Neural progenitor cell (in vitro differentiated cells): ENCODE data around the gene LRRC8D. TPM values are rescaled to one million over a fixed set of nuclear protein-coding genes. Genes with fewer than 3 reads are reported as not detected.

Source experiments
- DNase-seq: peaks from one replicate; pipeline ENCODE4 v3.0.0-alpha.2; 2016; ENCODE audit warnings: low spot score
- H2AFZ ChIP-seq: fragments of 200-600 bp; sonication (generic); replicated peaks from 2 replicates; pipeline ENCODE4 v1.6.1; 2016; ENCODE audit warnings: antibody characterized with exemption
- H3F3A ChIP-seq: fragments of 200-600 bp; sonication (generic); 2 replicates; pipeline ENCODE4 v1.6.1; 2016; ENCODE audit warnings: antibody characterized with exemption, low read depth
- H3K27ac ChIP-seq: fragments of 200-600 bp; sonication (generic); 2 replicates; pipeline ENCODE4 v1.5.1; 2016; ENCODE audit warnings: mild to moderate bottlenecking
- H3K27me3 ChIP-seq: fragments of 200-600 bp; sonication (generic); 2 replicates; pipeline ENCODE4 v1.6.1; 2016; ENCODE audit warnings: mild to moderate bottlenecking, moderate library complexity
- H3K36me3 ChIP-seq: fragments of 200-600 bp; sonication (generic); 2 replicates; pipeline ENCODE4 v1.5.1; 2016
- H3K4me1 ChIP-seq: fragments of 200-600 bp; sonication (generic); 2 replicates; pipeline ENCODE4 v1.6.1; 2016; ENCODE audit warnings: mixed run types
- H3K4me2 ChIP-seq: fragments of 200-600 bp; sonication (generic); 2 replicates; pipeline ENCODE4 v1.6.1; 2016
- H3K4me3 ChIP-seq: fragments of 200-600 bp; sonication (generic); 2 replicates; pipeline ENCODE4 v1.5.1; 2016
- H3K79me2 ChIP-seq: fragments of 200-600 bp; sonication (generic); 2 replicates; pipeline ENCODE4 v1.6.1; 2016; ENCODE audit warnings: low read depth
- H3K9ac ChIP-seq: fragments of 200-600 bp; sonication (generic); 2 replicates; pipeline ENCODE4 v1.6.1; 2016
- H3K9me3 ChIP-seq: fragments of 200-600 bp; sonication (generic); 2 replicates; pipeline ENCODE4 v1.5.1; 2016; ENCODE audit warnings: low read depth
- H4K20me1 ChIP-seq: fragments of 200-600 bp; sonication (generic); 2 replicates; pipeline ENCODE4 v1.6.1; 2016; ENCODE audit warnings: low read depth
- H3K27ac Mint-ChIP-seq: 3 replicates; pipeline ENCODE4 v1.8.0; 2021; ENCODE audit warnings: mixed read lengths
- H3K27me3 Mint-ChIP-seq: 2 replicates; pipeline ENCODE4 v1.8.0; 2022; ENCODE audit warnings: low read depth, mild to moderate bottlenecking, inconsistent platforms, moderate library complexity, mixed read lengths; ENCODE audit not compliant: insufficient read depth
- H3K36me3 Mint-ChIP-seq: 3 replicates; pipeline ENCODE4 v1.8.0; 2021; ENCODE audit warnings: mixed read lengths
- H3K4me1 Mint-ChIP-seq: 3 replicates; pipeline ENCODE4 v1.8.0; 2021; ENCODE audit warnings: mixed read lengths
- H3K4me3 Mint-ChIP-seq: 3 replicates; pipeline ENCODE4 v1.8.0; 2021; ENCODE audit warnings: mild to moderate bottlenecking, moderate library complexity, mixed read lengths
- H3K9me3 Mint-ChIP-seq: 3 replicates; pipeline ENCODE4 v1.8.0; 2020; ENCODE audit warnings: mixed read lengths
- EZH2 ChIP-seq: fragments of 200-600 bp; sonication (generic); IDR thresholded peaks from 2 replicates; pipeline ENCODE4 v1.6.1; 2017; ENCODE audit warnings: antibody characterized with exemption, mild to moderate bottlenecking, moderate library complexity
- EZH2phosphoT487 ChIP-seq: fragments of 200-600 bp; sonication (generic); IDR thresholded peaks from 2 replicates; pipeline ENCODE4 v1.6.1; 2017; ENCODE audit warnings: antibody characterized with exemption
- total RNA-seq: library from RNA; depleted of rRNA; stranded (reverse); fragments of >200 nt; gene quantifications from 2 replicates; pipeline ENCODE4 v1.2.3, GENCODE V29; 2015; ENCODE audit warnings: low replicate concordance
- TF ChIP-seq, protein P1 (sequence below): fragments of 200-600 bp; sonication (generic); IDR thresholded peaks from 2 replicates; pipeline ENCODE4 v1.5.1; 2017; ENCODE audit warnings: antibody characterized with exemption, mild to moderate bottlenecking

Gene LRRC8D
- total RNA-seq, 1 donor from 2014 or later = 55.7 TPM

DNA sequence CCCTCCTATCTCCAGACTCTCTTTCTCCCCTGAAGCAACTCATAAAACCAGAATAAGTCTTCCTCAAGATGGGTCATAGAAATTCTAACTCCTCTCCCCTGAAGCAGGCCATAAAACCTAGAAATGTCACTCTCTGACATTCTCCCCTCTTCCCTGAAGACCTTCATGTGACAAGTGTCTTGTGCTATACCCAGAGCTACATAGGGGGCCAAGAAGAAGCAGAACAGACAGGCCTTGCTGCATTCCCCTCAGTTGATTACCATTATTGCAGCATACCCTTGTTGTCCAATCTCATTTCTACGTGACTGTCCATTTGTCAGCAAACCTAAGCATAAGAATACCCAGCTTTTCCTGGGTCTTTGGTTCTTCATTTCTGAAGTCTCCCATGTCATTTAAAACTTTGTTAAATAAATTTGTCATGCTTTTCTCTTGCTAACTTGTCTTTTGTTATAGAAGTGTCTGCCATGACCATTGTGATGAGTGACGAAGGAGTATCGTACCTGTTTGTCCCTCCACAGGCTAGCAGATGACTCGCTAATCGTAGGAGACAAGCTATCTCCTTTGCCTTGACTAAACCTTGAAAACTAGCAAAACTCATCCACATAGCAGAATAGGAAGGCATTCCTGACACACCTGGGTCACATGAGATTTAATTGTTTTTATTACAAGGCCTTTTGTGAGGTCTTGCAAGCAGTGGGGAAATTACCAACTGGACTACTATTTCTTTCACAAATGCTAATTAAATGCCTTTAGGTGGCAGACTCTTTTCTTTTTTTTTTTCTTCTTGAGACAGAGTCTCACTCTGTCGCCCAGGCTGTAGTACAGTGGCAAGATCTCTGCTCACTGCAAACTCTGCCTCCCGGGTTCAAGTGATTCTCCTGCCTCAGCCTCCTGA, 134.7 kb downstream of the LRRC8D start:
- Histone ChIP-seq H4K20me1 (no peaks in the 10 kb centered on the region), H3K4me1 (no peaks in the 10 kb centered on the region), H3K4me2 (no peak overlapping the region), H3K79me2 (no peaks in the 10 kb centered on the region), H3F3A (no peaks in the 10 kb centered on the region), H3K9me3 (no peaks in the 10 kb centered on the region), H2AFZ (no peak overlapping the region), H3K4me3 (no peak overlapping the region), H3K27ac (no peak overlapping the region), H3K9ac (no peak overlapping the region), H3K27me3 (no peaks in the 10 kb centered on the region), H3K36me3 (no peaks in the 10 kb centered on the region)
- DNase-seq = no peak
- Mint-ChIP-seq H3K4me1 (peaks cover 3% of the 10 kb centered on the region), H3K4me3 (no peak overlapping the region), H3K27me3 (peaks cover 2% of the 10 kb centered on the region), H3K9me3 (peaks cover 7% of the 10 kb centered on the region), H3K27ac (no peak overlapping the region), H3K36me3 (no peaks in the 10 kb centered on the region)
- TF ChIP-seq EZH2phosphoT487 (no peak), EZH2 (no peak)
- TF ChIP-seq, protein P1, sequence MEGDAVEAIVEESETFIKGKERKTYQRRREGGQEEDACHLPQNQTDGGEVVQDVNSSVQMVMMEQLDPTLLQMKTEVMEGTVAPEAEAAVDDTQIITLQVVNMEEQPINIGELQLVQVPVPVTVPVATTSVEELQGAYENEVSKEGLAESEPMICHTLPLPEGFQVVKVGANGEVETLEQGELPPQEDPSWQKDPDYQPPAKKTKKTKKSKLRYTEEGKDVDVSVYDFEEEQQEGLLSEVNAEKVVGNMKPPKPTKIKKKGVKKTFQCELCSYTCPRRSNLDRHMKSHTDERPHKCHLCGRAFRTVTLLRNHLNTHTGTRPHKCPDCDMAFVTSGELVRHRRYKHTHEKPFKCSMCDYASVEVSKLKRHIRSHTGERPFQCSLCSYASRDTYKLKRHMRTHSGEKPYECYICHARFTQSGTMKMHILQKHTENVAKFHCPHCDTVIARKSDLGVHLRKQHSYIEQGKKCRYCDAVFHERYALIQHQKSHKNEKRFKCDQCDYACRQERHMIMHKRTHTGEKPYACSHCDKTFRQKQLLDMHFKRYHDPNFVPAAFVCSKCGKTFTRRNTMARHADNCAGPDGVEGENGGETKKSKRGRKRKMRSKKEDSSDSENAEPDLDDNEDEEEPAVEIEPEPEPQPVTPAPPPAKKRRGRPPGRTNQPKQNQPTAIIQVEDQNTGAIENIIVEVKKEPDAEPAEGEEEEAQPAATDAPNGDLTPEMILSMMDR = no peak

DNA sequence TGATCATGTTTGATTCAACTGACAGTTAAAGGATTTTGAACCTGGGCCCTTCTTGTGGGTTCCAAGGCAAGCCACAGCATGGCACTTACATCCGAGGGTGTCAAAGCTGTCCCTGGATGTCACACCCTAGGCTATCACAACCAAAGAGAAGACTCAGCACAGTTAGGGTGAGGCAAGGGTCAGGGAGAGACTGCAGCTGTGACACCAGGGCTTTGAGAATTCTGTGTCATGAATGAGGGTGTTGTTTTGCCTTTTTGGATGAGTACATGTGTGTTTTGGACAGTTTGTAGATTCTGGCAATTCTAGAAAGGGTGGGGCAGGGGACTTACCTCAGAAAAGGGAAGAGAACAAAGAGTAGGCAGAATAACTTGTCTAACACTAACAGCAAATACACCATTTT, 136.3 kb downstream of the LRRC8D start:
- TF ChIP-seq EZH2 = no peak
- TF ChIP-seq EZH2phosphoT487 = no peak
- TF ChIP-seq, protein P1 = no peak
- peaks cover 7% of the 10 kb centered on the region for H3K9me3 Mint-ChIP-seq
- no peak overlapping the region for H3K4me3 Mint-ChIP-seq
- no peak for DNase-seq
- Histone ChIP-seq H3K9ac (no peak overlapping the region), H3K36me3 (no peaks in the 10 kb centered on the region), H3K4me3 (no peak overlapping the region), H3K27me3 (no peaks in the 10 kb centered on the region), H4K20me1 (no peaks in the 10 kb centered on the region), H3K27ac (no peak overlapping the region), H3K9me3 (no peaks in the 10 kb centered on the region), H2AFZ (no peak overlapping the region), H3F3A (no peaks in the 10 kb centered on the region), H3K79me2 (no peaks in the 10 kb centered on the region), H3K4me1 (no peaks in the 10 kb centered on the region), H3K4me2 (no peak overlapping the region)
- peaks cover 2% of the 10 kb centered on the region for H3K27me3 Mint-ChIP-seq
- H3K27ac Mint-ChIP-seq = no peak overlapping the region
- no peaks in the 10 kb centered on the region for H3K36me3 Mint-ChIP-seq
- peaks cover 3% of the 10 kb centered on the region for H3K4me1 Mint-ChIP-seq

DNA sequence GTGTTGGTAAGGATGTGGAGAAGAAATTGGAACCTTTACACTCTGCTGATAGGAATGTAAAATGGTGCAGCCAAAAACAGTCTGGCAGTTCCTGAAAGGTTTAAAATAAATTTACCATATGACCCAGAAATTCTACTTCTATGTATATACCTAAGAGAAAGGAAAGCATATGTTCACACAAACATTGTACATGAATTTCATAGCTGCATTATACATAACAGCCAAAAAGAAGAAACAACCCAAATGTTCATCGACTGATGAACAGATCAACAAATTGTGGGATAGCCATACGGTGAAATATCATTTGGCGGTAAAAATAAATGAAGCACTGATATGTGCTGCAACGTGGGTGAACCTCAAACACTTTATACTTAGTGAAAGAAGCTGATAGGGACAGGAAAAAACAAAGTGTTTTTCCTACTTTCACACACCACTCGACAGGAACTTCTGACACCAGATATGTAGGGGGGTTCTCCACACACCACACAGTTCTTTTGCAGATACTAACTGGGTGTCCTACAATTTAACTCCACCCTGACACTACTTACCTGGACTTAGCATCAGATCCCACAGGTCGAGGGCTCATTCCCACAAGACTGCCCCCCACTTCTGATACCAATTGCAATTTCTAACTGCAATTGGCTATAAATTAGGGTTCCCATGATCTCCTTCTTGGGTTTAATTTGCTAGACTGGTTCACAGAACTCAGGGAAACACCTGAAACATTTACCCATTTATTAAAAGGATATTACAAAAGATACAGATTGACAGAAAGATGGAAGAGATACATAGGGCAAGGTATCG, 138.2 kb downstream of the LRRC8D start:
- Mint-ChIP-seq H3K4me1 (no peaks in the 10 kb centered on the region), H3K36me3 (no peaks in the 10 kb centered on the region), H3K9me3 (peaks cover 10% of the 10 kb centered on the region), H3K4me3 (no peak overlapping the region), H3K27me3 (peaks cover 2% of the 10 kb centered on the region), H3K27ac (no peak overlapping the region)
- H3F3A ChIP-seq = no peaks in the 10 kb centered on the region
- H2AFZ ChIP-seq = no peak overlapping the region
- H3K27me3 ChIP-seq = no peaks in the 10 kb centered on the region
- H3K9me3 ChIP-seq = no peaks in the 10 kb centered on the region
- no peaks in the 10 kb centered on the region for H3K79me2 ChIP-seq
- H3K36me3 ChIP-seq = no peaks in the 10 kb centered on the region
- H4K20me1 ChIP-seq = no peaks in the 10 kb centered on the region
- no peaks in the 10 kb centered on the region for H3K4me1 ChIP-seq
- no peak overlapping the region for H3K9ac ChIP-seq
- no peak overlapping the region for H3K27ac ChIP-seq
- DNase-seq = no peak
- no peak overlapping the region for H3K4me2 ChIP-seq
- TF ChIP-seq, protein P1 = no peak
- TF ChIP-seq EZH2phosphoT487 (no peak), EZH2 (no peak)
- H3K4me3 ChIP-seq = no peak overlapping the region
